Measurements from ENCODE around the gene INPP5K. TPM values are rescaled to one million over a fixed set of nuclear protein-coding genes. Genes with fewer than 3 reads are reported as not detected.
A peak's percentile ranks its signal among the peaks of the same experiment; 100 is the strongest.

The INPP5K gene
- total and polyA plus RNA-seq, 10 of the 15 experiments (the other 5 are each of a cell fraction or from before 2014, with no cell fraction given) = 0.58 to 41.2 (median 23.3) TPM

DNA sequence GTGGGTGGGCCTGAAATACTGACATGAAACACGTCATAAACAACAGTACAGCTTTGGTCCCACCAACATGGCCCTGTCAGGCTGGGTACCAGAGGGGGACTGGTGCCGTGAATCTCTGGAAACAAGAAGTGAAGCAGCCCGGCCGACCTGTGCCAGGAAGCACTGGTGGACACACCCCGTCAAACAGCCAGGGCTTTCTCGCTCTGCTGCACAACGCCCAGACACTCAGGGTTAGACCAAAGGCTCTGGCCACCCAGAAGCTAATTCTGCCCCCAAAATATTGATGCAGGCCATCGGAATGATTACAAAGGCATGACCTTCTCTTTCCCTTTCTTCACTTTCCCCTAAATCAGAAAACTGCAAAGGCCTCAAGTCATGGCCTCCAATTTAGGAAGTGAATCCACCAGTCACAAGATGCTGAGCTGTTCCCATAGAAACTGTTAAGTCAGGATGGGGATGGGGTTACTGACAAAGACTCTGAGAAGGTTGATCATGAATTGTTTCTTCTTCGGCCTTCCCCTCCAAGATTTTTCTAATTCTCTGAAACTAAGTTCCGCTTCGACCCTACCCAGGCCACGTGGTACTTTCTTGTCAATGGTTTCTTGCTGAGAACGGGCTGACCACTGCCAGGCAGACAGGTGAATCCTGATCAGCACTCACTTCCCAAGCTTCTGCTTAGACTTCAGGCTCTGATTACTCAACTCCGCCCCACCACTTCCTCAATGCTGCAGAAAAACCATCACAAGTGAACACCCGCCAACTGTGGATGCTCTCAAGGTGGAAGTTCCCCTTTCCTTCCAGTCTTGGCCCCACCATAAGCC, 39.4 kb upstream of the INPP5K start (continued):
- no peak for TF ChIP-seq ZNF217 (IDR thresholded peaks at IDR 0.05)
- no peak for TF ChIP-seq BRCA1 (IDR thresholded peaks at IDR 0.05; ENCODE audit: low read depth, low read length)

- no TSS peak for BruUV-seq (replicated peaks)
- ChIA-PET SMC1A (ENCODE audit: uncharacterized antibody, unreplicated experiment) (interaction anchor here (1.0 to 1.5 kb wide), 4 partner anchors 22 to 164 kb away, joined by 3 to 4 read pairs (median 4); no protein-coding TSS in a partner anchor), POLR2A (interaction anchor here (1.3 kb wide), 1 partner anchor 158 kb away, joined by 4 read pairs; no protein-coding TSS in a partner anchor), CTCF (interaction anchor here (1.3 to 4.1 kb wide), 6 partner anchors 19 to 189 kb away, joined by 3 to 17 read pairs (median 10); no protein-coding TSS in a partner anchor), RAD21 (ENCODE audit: unreplicated experiment) (interaction anchor here (0.5 to 2.1 kb wide), 6 partner anchors 12 to 728 kb away, joined by 3 to 6 read pairs (median 4); partner anchors contain the start of genes INPP5K and RILP)
- H3K4me2 ChIP-seq (ENCODE audit: control insufficient read depth, insufficient read depth) = peak overlapping the region; percentile 85
- peaks cover 38% of the 10 kb centered on the region for H3K4me1 ChIP-seq (ENCODE audit: control insufficient read depth, insufficient read depth, low read length)
- no peak overlapping the region; the same call in 1 of the 2 replicates for H3K9ac ChIP-seq (ENCODE audit: control insufficient read depth, insufficient read depth, low read length)
- DNase-seq (ENCODE audit: low read depth, low spot score) (no peak), FAIRE-seq (no peak), ATAC-seq (no peak)
- H3K27me3 ChIP-seq (replicated peaks in 1 of 2; ENCODE audit: control insufficient read depth in 2 of 2, insufficient read depth in 2 of 2, low read length in 1 of 2) = no peaks in the 10 kb centered on the region
- H2AFZ ChIP-seq (ENCODE audit: control insufficient read depth, low read depth, low read length) = no peak overlapping the region
- no peaks in the 10 kb centered on the region for H3K9me3 ChIP-seq (replicated peaks; ENCODE audit: control insufficient read depth, insufficient read depth, low read length)
- intact Hi-C loops (cut with micrococcal nuclease; ENCODE audit: unreplicated experiment) = no loop called here
- H3K79me2 ChIP-seq (ENCODE audit: control insufficient read depth, insufficient read depth, low read length) = peaks cover 34% of the 10 kb centered on the region
- H3K4me3 ChIP-seq = no peak overlapping the region
- H3K27ac ChIP-seq (ENCODE audit: control insufficient read depth, insufficient read depth) = peak overlapping the region; percentile 69
- in situ Hi-C loops (cut with MboI) = no loop called here
- peaks cover 1% of the 10 kb centered on the region; the same call in 1 of the 2 replicates for H4K20me1 ChIP-seq (ENCODE audit: control insufficient read depth, insufficient read depth)
- peaks cover 11 to 14% of the 10 kb centered on the region in 2 experiments for H3K36me3 ChIP-seq (ENCODE audit: control insufficient read depth in 2 of 2, insufficient read depth in 2 of 2, low read length in 1 of 2)
- 73% methylated on average over 9 of the region's 9 CpGs for WGBS (ENCODE audit: insufficient coverage, insufficient replicate concordance, low lambda C conversion rate, missing lambda C conversion rate)
- no peak for TF ChIP-seq ZBTB4 (CRISPR knock-in tag; IDR thresholded peaks at IDR 0.05)
- no peak for TF ChIP-seq SP1 (IDR thresholded peaks at IDR 0.05; ENCODE audit: low read depth, low read length)
- TF ChIP-seq TBL1XR1 (IDR thresholded peaks at IDR 0.05; ENCODE audit: low read depth, low read length) = no peak
- no peak for TF ChIP-seq JUND (IDR thresholded peaks at IDR 0.05; ENCODE audit: low read depth, low read length)
- TF ChIP-seq STAT1 (conservative IDR thresholded peaks at IDR 0.05) = no peak
- TF ChIP-seq CEBPB (IDR thresholded peaks at IDR 0.05; ENCODE audit: borderline replicate concordance in 1 of 2, low read depth in 2 of 2, low read length in 2 of 2) = no peak
- TF ChIP-seq PKNOX1 (IDR thresholded peaks at IDR 0.05) = no peak
- no peak for TF ChIP-seq BCL3 (IDR thresholded peaks at IDR 0.05; ENCODE audit: borderline replicate concordance, insufficient read depth, low read depth, low read length, poor library complexity, severe bottlenecking)
- TF ChIP-seq CHD2 (IDR thresholded peaks at IDR 0.05; ENCODE audit: borderline replicate concordance, low read depth, low read length) = no peak
- no peak for TF ChIP-seq MYC (IDR thresholded peaks at IDR 0.05; ENCODE audit: insufficient read depth, insufficient read length, insufficient replicate concordance, low read length, severe bottlenecking)
- TF ChIP-seq POLR2AphosphoS2 (IDR thresholded peaks at IDR 0.05; ENCODE audit: low read depth, low read length) = no peak
These were observed 38.5 kb upstream of the INPP5K start for GRCh38 chr17:1554751-1555540.
